NCI-H748 treated with DMSO at 0.1 percent for 48 hours (cell line): Measurements from ENCODE around the gene YKT6.

Experiments used
- DNase-seq: peaks from one replicate; lab custom pipeline; 2025; lab: John Stamatoyannopoulos, UW

Gene YKT6

GRCh38 chr7:44219371-44220045 is 18.7 kb downstream of the YKT6 start:
- DNase-seq: no peak

GRCh38 chr7:44220046-44220357 is 19.2 kb downstream of the YKT6 start:
- DNase-seq: no peak

GRCh38 chr7:44220358-44221112 is 19.8 kb downstream of the YKT6 start:
- no peak for DNase-seq

- DNase-seq: no peak
Measured at GRCh38 chr7:44221231-44221791, 20.5 kb downstream of the YKT6 start.

- DNase-seq: no peak
Measured at GRCh38 chr7:44222074-44222473, 21.3 kb downstream of the YKT6 start.

GRCh38 chr7:44222776-44223261 is 22.0 kb downstream of the YKT6 start:
- no peak for DNase-seq

GRCh38 chr7:44223362-44224079 is 22.7 kb downstream of the YKT6 start:
- peak; percentile 56 for DNase-seq

GRCh38 chr7:44224080-44224973 is 23.5 kb downstream of the YKT6 start:
- DNase-seq: peak; percentile 16

- DNase-seq: no peak
Measured at GRCh38 chr7:44224974-44225565, 24.3 kb downstream of the YKT6 start.

- no peak for DNase-seq
Measured at GRCh38 chr7:44225566-44226395, 25.0 kb downstream of the YKT6 start.

GRCh38 chr7:44226396-44226753 is 25.6 kb downstream of the YKT6 start:
- no peak for DNase-seq

GRCh38 chr7:44227911-44228310 is 27.1 kb downstream of the YKT6 start:
- no peak for DNase-seq

GRCh38 chr7:44228571-44229350 is 28.0 kb downstream of the YKT6 start:
- DNase-seq: no peak

- DNase-seq: no peak
Measured at GRCh38 chr7:44229546-44230105, 28.8 kb downstream of the YKT6 start.

GRCh38 chr7:44230286-44230685 is 29.5 kb downstream of the YKT6 start:
- no peak for DNase-seq

GRCh38 chr7:44231088-44231487 is 30.3 kb downstream of the YKT6 start:
- no peak for DNase-seq

GRCh38 chr7:44232396-44232795 is 31.6 kb downstream of the YKT6 start:
- DNase-seq: no peak

GRCh38 chr7:44232901-44233715 is 32.3 kb downstream of the YKT6 start:
- no peak for DNase-seq
